CD4-positive, alpha-beta T cell treated with Interleukin-4 for 4 hours (primary cell): ENCODE results near the gene TMC6.
A peak's percentile ranks its signal among the peaks of the same experiment; 100 is the strongest.
"Not testable (repeated sequence)": the region's sequence is repeated elsewhere in the genome, so short reads cannot be mapped to it uniquely, and the experiment has no call there.

Experiments
- DNase-seq: peaks from one replicate; pipeline ENCODE4 v3.0.0-alpha.2; 2020

Gene TMC6, protein sequence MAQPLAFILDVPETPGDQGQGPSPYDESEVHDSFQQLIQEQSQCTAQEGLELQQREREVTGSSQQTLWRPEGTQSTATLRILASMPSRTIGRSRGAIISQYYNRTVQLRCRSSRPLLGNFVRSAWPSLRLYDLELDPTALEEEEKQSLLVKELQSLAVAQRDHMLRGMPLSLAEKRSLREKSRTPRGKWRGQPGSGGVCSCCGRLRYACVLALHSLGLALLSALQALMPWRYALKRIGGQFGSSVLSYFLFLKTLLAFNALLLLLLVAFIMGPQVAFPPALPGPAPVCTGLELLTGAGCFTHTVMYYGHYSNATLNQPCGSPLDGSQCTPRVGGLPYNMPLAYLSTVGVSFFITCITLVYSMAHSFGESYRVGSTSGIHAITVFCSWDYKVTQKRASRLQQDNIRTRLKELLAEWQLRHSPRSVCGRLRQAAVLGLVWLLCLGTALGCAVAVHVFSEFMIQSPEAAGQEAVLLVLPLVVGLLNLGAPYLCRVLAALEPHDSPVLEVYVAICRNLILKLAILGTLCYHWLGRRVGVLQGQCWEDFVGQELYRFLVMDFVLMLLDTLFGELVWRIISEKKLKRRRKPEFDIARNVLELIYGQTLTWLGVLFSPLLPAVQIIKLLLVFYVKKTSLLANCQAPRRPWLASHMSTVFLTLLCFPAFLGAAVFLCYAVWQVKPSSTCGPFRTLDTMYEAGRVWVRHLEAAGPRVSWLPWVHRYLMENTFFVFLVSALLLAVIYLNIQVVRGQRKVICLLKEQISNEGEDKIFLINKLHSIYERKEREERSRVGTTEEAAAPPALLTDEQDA

GRCh38 chr17:78128551-78129350 is at the start of gene TMC6:
TMC6 (minus strand) TSS chr17:78128755; CDS start chr17:78126832, 1,923 bp downstream.
- peak; percentile 87 for DNase-seq

GRCh38 chr17:78176548-78177025 is 48.0 kb upstream of the TMC6 start:
- DNase-seq: peak; percentile 73

GRCh38 chr17:78175643-78175981 is 47.1 kb upstream of the TMC6 start:
- no peak for DNase-seq

DNA sequence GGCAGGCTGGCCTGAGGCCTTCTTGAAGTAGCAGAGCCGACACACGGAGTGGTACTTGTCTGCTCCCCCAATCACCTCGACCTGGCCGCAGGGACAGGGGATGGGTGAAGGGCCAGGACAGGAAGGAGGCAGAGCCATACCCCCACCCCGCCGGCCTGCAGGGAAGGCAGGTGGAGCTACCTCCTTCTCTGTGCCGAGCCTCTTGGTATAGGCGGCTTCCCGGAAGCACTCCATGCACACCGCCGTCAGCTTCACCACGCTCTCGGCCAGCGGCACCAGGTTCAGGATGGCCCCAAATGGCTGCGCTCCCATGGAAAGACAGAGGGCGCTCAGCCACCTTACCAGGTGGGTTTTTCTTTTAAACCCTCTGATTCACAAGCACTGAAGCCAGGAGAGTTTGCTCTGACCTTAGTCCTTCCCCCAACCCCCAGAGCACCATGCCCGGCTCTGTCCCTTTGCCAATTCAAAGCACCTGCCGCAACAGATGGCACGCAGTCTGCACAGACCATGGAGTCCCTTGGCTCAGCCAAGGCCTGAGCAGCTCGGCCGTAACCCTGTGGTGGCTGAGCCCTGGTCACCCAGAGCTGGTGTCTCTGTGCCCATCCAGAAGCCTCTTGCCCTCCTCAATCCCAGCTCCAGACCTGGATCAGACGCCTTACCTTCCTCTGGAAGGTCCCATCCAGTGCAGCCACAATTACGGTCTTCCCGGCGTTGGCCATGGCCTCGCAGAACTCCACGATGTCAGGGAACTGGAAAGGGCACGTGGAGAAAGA is 46.5 kb upstream of the TMC6 start:
- DNase-seq: no peak

DNA sequence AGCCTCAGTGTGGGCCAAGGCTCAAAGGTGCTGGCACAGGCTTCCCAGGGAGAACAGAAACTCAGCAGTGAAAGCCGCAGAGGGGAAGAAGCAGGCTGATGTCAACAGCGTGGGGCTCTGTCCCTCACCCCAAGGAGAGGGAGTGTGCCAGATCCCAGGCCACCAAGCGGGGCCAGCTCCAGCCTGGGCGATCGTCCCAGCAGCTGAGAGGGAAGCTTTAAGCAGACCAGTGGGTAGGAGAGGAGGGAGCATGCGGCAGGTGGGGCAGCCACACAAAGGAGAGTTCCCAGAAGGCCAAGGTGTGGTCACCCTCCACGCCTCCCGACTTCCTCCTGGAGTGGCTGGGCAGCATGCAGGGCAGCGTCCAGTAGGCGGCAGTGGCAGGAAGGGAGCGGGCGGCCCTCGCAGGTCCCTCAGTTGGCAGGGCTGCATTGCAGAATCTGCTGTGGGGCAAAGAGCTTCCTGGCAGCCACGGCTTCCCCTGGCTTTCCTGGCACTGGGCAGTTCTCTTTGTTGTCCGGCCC is 45.9 kb upstream of the TMC6 start:
- no peak for DNase-seq

GRCh38 chr17:78173097-78173715 is 44.7 kb upstream of the TMC6 start:
- DNase-seq: peak; percentile 48

- no peak for DNase-seq
These were observed 43.9 kb upstream of the TMC6 start for GRCh38 chr17:78172249-78173051.

GRCh38 chr17:78171591-78172248 is 43.2 kb upstream of the TMC6 start:
- not testable (repeated sequence) for DNase-seq

DNA sequence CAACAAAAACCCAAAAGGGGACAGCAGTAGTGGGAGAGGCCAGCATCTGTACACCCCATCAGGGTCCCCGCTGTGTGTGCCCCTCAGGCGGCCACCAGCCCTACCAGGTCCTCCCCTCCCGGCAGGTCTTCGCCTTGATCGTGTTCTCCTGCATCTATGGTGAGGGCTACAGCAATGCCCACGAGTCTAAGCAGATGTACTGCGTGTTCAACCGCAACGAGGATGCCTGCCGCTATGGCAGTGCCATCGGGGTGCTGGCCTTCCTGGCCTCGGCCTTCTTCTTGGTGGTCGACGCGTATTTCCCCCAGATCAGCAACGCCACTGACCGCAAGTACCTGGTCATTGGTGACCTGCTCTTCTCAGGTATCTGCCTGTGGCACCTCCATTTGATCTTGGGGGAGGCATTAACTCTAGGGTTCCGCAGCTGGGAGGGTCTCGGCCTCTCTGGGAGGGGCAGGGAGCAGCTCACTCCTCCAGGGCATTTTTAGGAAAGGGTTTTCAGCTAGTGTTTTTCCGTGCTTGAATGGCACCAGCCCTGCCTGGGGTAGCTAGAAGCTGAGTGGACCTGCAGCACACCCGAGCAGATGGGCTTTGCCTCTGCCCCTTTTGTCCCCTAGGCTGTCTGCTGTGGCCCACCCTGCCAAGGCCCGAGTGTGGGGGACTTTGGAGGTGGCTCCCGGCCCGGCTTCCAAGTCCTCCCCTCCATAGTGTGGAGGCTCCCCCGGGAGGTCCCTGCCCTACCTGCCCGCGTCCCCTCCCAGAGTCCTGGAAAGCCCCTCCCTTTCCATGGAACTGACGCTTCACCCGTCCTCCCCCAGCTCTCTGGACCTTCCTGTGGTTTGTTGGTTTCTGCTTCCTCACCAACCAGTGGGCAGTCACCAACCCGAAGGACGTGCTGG is 42.4 kb upstream of the TMC6 start:
- no peak for DNase-seq

DNA sequence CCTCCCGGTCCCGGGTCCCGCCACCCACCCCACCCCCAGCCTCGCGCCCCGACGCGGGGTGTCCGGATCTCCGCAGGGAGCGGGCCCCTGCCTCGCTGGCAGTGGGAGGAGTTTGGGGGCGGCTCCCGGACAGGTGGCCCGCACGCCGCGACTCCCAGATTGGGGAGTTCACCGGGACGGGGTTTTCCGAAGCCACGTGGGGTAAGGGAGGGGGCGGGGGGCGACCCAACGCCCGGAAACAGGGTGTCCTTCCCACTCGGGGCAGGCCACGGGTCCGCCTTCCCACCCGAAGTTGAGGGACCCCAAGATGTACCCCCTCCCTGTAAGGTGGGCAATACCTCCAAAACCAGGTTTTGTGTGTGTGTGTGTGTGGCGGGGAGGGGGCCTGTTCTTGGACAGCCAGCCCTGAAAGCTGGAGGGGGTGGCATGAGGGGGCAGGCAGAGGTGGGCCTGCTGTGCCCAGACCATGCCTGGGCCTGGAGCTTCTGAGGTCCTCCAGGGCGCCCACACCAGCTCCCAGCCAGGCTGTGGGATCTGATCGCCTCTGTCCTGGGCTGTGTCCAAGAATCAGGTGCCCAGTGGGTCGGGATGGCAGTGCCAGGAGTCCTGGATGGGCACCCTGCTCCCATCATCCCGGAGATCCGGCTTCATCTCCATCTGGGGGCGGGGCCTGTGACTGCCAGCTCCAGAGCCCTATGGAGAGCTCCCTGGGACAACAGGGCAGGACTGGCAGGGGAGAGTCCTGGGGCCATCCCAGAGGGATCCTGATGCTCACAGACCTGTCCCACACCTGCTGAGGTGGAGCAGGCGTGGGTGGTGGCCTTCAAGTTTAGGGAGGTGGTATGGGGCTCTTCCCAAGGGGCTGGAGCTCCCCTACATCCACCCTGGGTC is 40.6 kb upstream of the TMC6 start:
- peak; percentile 51 for DNase-seq

- DNase-seq: peak; percentile 80
These were observed 39.8 kb upstream of the TMC6 start, which contains the start of gene SYNGR2 for GRCh38 chr17:78168242-78168902. SYNGR2 (plus strand) TSS chr17:78168581; CDS start chr17:78168617, 36 bp downstream.

DNA sequence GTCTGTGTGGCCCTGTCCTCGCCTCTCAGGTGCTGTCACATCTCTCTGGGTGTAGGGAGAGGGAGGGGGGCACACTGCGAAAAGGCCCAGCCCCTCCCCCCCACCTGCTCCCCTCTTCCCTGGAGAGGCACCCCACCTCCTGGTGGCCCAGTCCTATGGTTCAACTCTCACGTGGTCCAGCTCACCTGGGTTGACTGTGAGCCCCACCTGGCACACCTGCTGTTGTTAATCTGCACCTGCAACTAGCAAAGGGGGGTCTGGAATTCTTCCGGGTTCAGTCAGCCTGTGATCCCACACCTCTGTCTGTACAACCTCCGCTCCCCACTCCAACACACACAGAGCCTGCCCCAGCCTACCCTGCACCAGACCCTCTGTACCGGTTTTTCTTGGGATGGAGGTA is 37.9 kb upstream of the TMC6 start:
- DNase-seq: no peak

- no peak for DNase-seq
These were observed 36.4 kb upstream of the TMC6 start for GRCh38 chr17:78164748-78165607.

- no peak for DNase-seq
These were observed 35.6 kb upstream of the TMC6 start for GRCh38 chr17:78163881-78164747.

DNA sequence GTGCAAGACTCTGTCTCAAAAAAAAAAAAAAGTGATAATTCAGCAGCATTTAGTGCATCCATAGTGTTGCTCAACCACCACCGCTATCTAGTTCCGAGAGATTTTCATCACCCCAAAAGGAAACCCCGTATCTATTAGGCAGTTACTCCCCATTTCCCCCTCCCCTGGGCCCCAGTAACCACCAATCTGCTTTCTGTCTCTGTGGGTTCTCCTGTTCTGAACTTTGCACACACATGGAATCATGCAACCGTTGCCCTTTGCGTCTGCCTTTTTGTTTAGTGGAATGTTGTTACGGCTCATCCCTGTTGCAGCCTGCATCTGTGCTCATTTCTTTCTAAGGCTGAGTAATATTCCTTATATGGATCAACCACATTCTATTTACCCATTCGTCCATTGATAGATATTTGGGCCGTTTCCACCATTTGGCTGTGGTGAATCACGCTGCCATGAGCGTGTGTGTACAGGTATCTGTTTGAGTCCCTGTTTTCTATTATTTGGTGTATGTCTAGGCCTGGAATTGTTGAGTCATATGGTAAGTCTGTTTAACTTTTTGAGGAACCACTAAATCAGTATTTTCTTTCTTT is 31.1 kb upstream of the TMC6 start:
- no peak for DNase-seq
